GM21717 (cell line): ENCODE data around the gene MFSD11.
"Not testable (repeated sequence)": the region's sequence is repeated elsewhere in the genome, so short reads cannot be mapped to it uniquely, and the experiment has no call there.

Experiments used
- ATAC-seq: cut with Tn5 transposase; IDR thresholded peaks from one replicate; pipeline ENCODE4 v1.9.1; 2021; ENCODE audit warnings: mild to moderate bottlenecking, moderate library complexity; ENCODE audit not compliant: unreplicated experiment

Gene MFSD11

GRCh38 chr17:76707985-76708807 lies 29.7 kb upstream of the MFSD11 start:
- ATAC-seq, result no peak

GRCh38 chr17:76709077-76709950 lies 28.6 kb upstream of the MFSD11 start:
- no peak for ATAC-seq

- ATAC-seq, result not testable (repeated sequence)
These were observed 27.7 kb upstream of the MFSD11 start for GRCh38 chr17:76709951-76710862.

- ATAC-seq, result no peak
These were observed 26.9 kb upstream of the MFSD11 start, which contains the start of gene MXRA7 for GRCh38 chr17:76710863-76711611. TSS of gene MXRA7 (minus strand) at chr17:76710965. CDS start at chr17:76710946, 19 bp downstream.

GRCh38 chr17:76712321-76712720 lies 25.6 kb upstream of the MFSD11 start:
- ATAC-seq, result not testable (repeated sequence)

- no peak for ATAC-seq
These were observed 24.2 kb upstream of the MFSD11 start for GRCh38 chr17:76713765-76714164.

GRCh38 chr17:76714336-76714735 lies 23.6 kb upstream of the MFSD11 start:
- ATAC-seq, result no peak

GRCh38 chr17:76714822-76715495 lies 23.0 kb upstream of the MFSD11 start:
- no peak for ATAC-seq

- ATAC-seq, result no peak
These were observed 22.5 kb upstream of the MFSD11 start for GRCh38 chr17:76715496-76715830.

- ATAC-seq, result no peak
These were observed 21.6 kb upstream of the MFSD11 start for GRCh38 chr17:76716146-76716838.

- ATAC-seq, result no peak
These were observed 21.1 kb upstream of the MFSD11 start for GRCh38 chr17:76716839-76717215.

GRCh38 chr17:76718516-76718915 lies 19.4 kb upstream of the MFSD11 start:
- no peak for ATAC-seq

GRCh38 chr17:76720211-76720610 lies 17.7 kb upstream of the MFSD11 start:
- no peak for ATAC-seq

GRCh38 chr17:76720941-76721340 lies 17.0 kb upstream of the MFSD11 start:
- no peak for ATAC-seq

- no peak for ATAC-seq
These were observed 16.5 kb upstream of the MFSD11 start for GRCh38 chr17:76721463-76721862.

GRCh38 chr17:76722279-76722678 lies 15.6 kb upstream of the MFSD11 start:
- no peak for ATAC-seq

GRCh38 chr17:76722977-76723376 lies 14.9 kb upstream of the MFSD11 start:
- not testable (repeated sequence) for ATAC-seq

- ATAC-seq, result no peak
These were observed 14.1 kb upstream of the MFSD11 start for GRCh38 chr17:76723812-76724211.
